Measurements from ENCODE around the gene TM4SF20. TPM values are rescaled to one million over a fixed set of nuclear protein-coding genes. Genes with fewer than 3 reads are reported as not detected.
"Not testable (repeated sequence)": the region's sequence is repeated elsewhere in the genome, so short reads cannot be mapped to it uniquely, and the experiment has no call there.

TM4SF20 gene
- total RNA-seq, 1 donor from 2014 or later, result 0.32 TPM

DNA sequence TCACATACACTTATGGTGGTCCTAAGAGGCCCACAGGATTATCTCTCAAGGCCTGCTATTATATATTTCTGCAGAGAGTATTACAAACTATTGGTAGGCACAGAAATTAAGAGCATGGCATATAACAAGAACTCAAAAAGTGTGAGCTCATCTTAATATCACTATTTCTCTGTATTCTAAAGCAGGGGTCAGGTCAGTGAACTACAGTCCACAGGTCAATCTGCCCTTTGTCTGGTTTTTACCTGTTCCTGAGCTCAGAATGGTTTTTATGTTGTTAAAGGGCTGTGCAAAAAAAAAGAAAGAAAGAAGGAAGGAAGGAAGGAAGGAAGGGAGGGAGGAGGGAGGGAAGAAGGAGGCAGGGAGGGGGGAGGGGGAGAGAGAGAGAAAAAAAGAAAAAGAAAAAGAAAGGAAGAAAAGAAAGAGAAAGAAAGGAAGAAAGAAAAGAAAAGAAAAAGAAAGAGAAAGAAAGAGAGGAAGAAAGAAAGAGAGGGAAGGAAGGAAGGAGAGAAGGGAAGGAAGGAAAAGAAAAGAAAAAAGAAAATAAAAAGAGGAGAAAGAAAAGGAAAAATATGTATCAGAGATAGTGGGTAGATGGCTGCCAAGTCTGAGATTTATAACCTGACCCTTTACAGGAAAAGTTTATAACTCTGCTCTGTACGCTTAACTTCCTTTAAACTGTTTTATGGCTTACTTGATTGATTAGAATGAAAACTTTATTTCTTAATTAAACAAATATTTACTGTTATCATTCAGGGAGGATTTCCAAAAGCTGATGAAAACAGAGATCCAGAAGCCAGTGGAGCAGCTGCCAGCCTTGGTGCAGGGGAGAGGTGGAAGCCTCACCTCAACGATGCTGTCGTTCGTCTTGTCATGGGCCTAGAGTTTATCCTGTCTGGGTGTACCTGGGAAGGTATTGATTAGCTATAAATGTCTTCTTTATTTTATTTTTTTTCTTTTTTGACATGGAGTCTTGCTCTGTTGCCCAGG, 19.9 kb upstream of the TM4SF20 start:
- DNase-seq (ENCODE audit: low spot score), result no peak

GRCh38 chr2:227397562-227397961, 18.5 kb upstream of the TM4SF20 start:
- no peak for DNase-seq (ENCODE audit: low spot score)

GRCh38 chr2:227395556-227395955, 16.4 kb upstream of the TM4SF20 start:
- no peak for DNase-seq (ENCODE audit: low spot score)

GRCh38 chr2:227394401-227394800, 15.3 kb upstream of the TM4SF20 start:
- DNase-seq (ENCODE audit: low spot score), result no peak

- no peak for DNase-seq (ENCODE audit: low spot score)
Observed at GRCh38 chr2:227390468-227391256, 11.6 kb upstream of the TM4SF20 start.

GRCh38 chr2:227389661-227390060, 10.6 kb upstream of the TM4SF20 start:
- no peak for DNase-seq (ENCODE audit: low spot score)

- no peak for DNase-seq (ENCODE audit: low spot score)
Observed at GRCh38 chr2:227389231-227389630, 10.1 kb upstream of the TM4SF20 start.

DNA sequence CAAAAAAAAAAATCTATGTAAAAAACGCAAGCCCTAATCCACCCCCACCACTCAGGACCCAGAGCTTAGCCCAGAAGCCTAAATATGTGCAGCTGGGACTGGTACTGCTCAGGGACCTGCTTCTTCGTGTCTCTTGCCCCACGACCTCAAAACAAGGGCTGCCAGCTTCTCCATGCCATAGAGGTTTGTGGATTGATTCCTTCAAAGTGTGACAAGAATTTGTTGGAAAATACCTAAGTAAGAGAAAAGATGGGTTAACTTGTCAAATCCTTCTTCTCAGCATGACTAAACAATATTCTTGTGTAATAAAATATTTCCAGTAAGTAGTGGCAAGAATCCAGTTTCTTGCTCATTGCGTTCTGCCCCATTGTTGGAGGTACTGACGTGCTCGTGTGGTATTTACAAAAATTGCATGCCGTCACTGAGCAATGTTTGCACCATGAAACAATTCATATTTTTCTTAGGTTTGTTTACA, 9.5 kb upstream of the TM4SF20 start:
- DNase-seq (ENCODE audit: low spot score), result no peak

DNA sequence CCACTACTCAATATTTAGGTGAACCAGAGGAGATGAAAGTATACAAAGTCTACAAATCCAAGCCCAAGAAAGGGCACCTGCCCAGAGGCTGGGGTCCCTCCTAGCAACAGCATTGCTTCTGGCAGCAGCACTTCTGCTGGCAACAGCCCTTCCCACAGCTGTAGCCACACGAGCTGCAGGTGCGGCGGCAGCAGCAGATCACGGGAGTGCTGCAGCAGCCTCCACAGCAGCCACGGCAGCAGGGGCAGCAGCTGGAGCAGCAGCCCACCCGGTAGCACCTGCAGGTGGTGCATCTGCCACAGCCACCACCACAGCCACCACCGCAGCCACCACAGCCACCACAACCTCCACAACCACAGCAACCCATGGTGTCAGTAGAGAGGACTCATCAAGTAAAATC, 8.5 kb upstream of the TM4SF20 start, which contains the start of gene SCYGR1:
SCYGR1 (minus strand) TSS at position 367 of the 400 bp plus-strand sequence; CDS start at position 367, 0 bp downstream.
- not testable (repeated sequence) for DNase-seq (ENCODE audit: low spot score)

GRCh38 chr2:227386630-227387029, 7.5 kb upstream of the TM4SF20 start:
- no peak for DNase-seq (ENCODE audit: low spot score)

- no peak for DNase-seq (ENCODE audit: low spot score)
Observed at GRCh38 chr2:227383686-227384085, 4.6 kb upstream of the TM4SF20 start.

GRCh38 chr2:227382241-227382835, 3.2 kb upstream of the TM4SF20 start:
- not testable (repeated sequence) for DNase-seq (ENCODE audit: low spot score)

DNA sequence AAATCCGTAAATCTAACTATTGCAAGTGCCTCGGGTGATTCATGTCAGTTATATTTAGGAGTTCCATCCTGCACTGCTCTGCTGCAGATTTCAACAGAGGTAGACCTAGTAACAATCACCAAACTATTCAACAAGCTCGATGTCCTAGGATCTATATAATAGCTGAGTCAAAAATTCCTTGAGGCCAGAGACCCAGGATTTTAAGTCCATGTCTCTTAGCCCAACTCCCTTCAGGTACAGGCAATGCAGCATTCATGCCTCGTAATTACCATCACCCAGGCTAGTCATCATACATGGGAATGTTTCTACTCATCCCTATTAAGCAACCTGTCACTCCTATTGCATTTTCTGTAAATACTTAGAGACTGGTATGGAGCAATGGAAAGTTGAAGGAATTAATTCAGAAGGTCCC, 729 bp downstream of the TM4SF20 start:
- no peak for DNase-seq (ENCODE audit: low spot score)

DNA sequence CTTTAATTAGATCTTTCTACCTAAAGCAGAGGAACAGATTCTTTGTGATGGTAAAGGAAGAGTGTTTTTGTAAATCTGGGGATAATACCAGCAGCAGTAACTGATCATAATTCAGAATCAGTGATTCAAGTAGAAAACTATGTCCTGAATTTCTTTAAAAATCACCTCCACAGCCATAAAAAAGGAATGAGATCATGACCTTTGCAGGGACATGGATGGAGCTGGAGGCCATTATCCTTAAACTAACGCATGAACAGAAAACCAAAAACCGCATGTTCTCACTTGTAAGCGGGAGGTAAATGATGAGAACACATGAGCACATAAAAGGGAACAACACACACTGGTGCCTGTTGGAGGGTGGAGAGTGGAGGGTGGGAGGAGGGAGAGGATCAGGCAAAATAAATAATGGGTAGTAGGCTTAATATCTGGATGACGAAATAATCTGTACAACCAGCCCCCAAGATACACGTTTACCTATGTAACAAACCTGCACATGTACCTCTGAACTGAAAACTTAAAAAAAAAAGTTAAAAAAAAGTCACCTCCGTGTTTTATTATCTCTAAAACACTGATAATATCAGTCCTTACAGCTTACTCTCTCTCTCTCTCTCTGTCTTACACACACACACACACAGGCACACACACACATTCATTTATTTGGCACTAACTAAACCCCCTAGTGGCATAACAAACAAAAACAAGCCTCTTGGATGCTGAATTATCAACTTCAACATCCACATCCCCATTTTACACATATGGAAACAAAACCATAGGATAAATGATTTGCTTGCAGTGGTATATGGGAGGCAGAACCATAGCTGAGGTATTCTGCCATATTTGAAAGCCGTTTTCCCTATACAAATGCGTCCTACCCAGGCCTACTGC, 1.4 kb downstream of the TM4SF20 start:
- DNase-seq (ENCODE audit: low spot score), result no peak

GRCh38 chr2:227376656-227377396, 2.3 kb downstream of the TM4SF20 start:
- DNase-seq (ENCODE audit: low spot score), result no peak

GRCh38 chr2:227374158-227374557, 4.9 kb downstream of the TM4SF20 start:
- DNase-seq (ENCODE audit: low spot score), result no peak

DNA sequence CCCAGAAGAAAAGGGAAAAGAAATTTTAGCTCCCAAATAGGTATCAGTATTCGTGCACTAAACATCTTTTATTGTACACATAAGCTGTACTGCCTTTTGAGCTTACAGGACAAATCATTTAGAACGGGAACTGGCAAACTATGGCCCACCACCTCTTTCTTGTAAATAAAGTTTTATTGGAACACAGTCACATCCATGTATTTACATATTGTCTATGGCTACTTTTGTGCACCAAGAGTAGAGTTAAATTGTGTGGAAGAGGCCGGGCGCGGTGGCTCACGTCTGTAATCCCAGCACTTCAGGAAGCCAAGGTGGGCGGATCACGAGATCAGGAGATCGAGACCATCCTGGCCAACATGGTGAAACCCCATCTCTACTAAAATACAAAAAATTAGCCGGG, 5.7 kb downstream of the TM4SF20 start:
- DNase-seq (ENCODE audit: low spot score), result no peak

DNA sequence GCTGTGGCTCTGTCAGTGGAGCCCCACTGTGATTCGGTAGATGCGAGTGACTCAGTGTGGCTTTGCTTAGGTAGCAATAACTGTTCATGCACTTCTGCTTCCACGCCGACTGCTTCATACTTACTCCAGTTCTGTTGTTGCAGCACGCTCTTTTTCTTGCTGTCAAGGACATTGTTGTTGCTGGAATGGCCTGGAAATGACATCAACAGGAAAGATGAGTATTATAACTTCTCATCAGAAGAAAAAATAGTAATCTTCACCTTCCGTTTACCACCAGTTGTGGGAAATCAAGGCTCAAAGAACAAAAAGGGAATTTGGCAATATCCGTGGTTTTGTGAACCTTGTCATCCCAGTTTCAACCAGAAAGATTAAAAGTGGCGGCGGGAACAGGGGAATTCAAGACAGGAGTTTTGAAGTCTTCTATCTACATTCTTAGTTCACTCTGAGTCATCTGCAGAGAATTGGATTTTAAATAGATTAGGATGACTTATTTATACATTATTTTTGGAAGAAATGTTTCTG, 8.3 kb downstream of the TM4SF20 start:
- DNase-seq (ENCODE audit: low spot score), result no peak

DNA sequence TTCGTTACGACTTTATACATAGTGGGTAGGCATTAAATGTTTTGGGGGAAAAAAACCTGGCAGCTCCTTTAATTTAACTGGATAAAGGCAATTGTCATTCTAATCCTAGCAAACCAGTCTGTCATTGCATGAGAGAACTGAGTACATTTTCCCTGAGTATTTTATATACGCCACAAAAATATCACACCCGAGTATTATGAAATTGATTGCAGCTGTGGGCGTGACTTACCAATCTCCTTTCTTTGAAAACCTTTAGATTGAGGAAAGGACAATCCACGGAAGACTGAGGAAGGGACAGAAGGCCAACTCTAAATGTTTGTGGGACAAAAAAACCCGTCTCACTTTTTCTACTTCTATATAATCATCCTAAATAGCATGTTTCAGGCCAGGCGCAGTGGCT, 9.0 kb downstream of the TM4SF20 start:
- no peak for DNase-seq (ENCODE audit: low spot score)
